Memory B cell (primary cell): ENCODE results near the gene ARL8A.

Experiments
- ATAC-seq: fragments of 150-1000 bp; cut with Tn5 transposase; 2 replicates; pipeline ENCODE4 v1.10.0; 2021; ENCODE audit warnings: low read depth, mild to moderate bottlenecking, moderate library complexity
- DNase-seq, 2 donors: peaks; one replicate each; pipeline ENCODE4 v3.0.0; 2022; ENCODE audit warnings: low spot score in 2 of 2
- H3K27ac Mint-ChIP-seq: one replicate; pipeline ENCODE4 v1.8.0; 2022; ENCODE audit warnings: mild to moderate bottlenecking, moderate library complexity, mixed read lengths
- H3K27me3 Mint-ChIP-seq: one replicate; pipeline ENCODE4 v1.8.0; 2022; ENCODE audit warnings: mixed read lengths
- H3K36me3 Mint-ChIP-seq: one replicate; pipeline ENCODE4 v1.8.0; 2022; ENCODE audit warnings: mild to moderate bottlenecking, mixed read lengths
- H3K4me1 Mint-ChIP-seq: one replicate; pipeline ENCODE4 v1.8.0; 2022; ENCODE audit warnings: mixed read lengths
- H3K4me3 Mint-ChIP-seq: one replicate; pipeline ENCODE4 v1.8.0; 2022; ENCODE audit warnings: mild to moderate bottlenecking, moderate library complexity, mixed read lengths
- H3K9me3 Mint-ChIP-seq: one replicate; pipeline ENCODE4 v1.8.0; 2022; ENCODE audit warnings: mixed read lengths

Gene ARL8A

DNA sequence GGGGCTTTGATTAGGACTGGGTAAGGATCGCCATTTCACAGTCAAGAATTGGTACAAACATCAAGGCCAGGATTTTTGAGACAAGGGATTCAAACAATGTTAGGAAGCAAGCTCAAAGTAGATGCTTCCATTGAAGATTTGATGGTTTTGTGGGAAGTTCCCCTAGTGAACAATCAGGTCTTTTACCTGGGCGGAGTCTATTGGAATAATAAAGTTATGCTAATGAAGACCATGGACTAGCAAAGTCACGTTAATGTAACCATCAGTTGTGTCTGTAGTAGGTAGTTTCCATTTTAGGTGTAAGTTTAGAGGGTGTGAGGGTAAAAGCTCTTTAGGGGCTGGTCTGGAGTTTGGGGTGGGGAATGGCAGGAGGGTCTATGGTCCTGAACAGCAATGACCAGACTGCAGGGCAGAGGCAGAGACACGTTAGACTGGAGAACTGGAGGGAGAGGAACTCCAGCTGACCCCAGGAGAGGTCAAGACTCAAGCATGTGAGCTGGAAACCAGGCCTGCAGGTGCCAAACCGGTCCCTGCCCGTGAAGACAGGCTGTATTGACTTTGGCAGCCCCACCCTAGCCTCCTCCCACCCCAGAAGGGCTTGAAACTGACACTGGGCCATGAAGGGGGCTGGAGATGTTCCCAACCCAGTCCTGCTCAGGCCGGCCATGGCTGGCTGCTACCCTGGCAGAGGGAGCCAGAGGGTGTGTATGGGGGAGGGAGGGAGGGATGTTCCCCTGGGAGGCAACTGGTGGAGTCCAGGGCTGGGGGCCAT, 57.8 kb downstream of the ARL8A start:
- Mint-ChIP-seq H3K4me1 (no peaks in the 10 kb centered on the region), H3K4me3 (no peak overlapping the region), H3K27ac (no peak overlapping the region), H3K36me3 (no peaks in the 10 kb centered on the region), H3K27me3 (peaks cover 19% of the 10 kb centered on the region), H3K9me3 (no peaks in the 10 kb centered on the region)
- ATAC-seq (no peak), DNase-seq (no peak)

DNA sequence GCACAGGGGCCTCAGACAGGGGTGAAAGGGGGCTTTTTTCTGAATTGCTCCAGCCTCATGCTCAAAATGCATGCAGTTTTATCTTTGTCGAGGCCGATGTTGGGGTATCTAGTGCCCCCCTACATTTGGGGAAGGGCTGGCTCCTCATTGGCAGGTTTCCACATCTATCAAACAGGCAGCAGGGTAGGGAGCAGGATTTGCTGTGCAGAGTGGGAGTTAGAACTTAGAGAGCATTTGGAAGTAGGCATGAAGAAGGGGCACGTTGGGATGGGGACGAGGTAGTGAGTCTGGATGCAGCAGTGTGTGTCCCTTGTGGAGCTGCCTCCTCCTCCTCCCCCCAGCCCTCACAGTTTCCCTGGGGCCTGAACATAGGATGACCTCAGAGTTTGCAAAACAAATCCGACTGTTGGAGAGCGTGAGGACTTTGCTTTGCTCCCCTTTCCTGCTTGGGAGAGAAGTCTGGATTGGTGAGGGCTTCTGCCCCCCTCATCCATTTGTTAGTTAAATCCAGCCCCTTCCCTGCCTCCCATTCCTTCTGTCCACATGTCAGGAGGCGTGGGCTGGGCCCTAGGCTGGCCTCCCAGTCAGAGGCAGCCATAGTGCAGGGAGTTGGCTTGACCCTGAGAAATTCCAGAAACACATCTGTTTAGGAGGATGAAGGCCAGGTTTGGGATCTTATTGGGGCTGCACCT, 58.7 kb downstream of the ARL8A start:
- H3K9me3 Mint-ChIP-seq, result no peaks in the 10 kb centered on the region
- H3K27ac Mint-ChIP-seq, result no peak overlapping the region
- H3K4me3 Mint-ChIP-seq, result no peak overlapping the region
- no peaks in the 10 kb centered on the region for H3K36me3 Mint-ChIP-seq
- no peak for DNase-seq
- no peaks in the 10 kb centered on the region for H3K4me1 Mint-ChIP-seq
- no peak for ATAC-seq
- H3K27me3 Mint-ChIP-seq, result peaks cover 12% of the 10 kb centered on the region

DNA sequence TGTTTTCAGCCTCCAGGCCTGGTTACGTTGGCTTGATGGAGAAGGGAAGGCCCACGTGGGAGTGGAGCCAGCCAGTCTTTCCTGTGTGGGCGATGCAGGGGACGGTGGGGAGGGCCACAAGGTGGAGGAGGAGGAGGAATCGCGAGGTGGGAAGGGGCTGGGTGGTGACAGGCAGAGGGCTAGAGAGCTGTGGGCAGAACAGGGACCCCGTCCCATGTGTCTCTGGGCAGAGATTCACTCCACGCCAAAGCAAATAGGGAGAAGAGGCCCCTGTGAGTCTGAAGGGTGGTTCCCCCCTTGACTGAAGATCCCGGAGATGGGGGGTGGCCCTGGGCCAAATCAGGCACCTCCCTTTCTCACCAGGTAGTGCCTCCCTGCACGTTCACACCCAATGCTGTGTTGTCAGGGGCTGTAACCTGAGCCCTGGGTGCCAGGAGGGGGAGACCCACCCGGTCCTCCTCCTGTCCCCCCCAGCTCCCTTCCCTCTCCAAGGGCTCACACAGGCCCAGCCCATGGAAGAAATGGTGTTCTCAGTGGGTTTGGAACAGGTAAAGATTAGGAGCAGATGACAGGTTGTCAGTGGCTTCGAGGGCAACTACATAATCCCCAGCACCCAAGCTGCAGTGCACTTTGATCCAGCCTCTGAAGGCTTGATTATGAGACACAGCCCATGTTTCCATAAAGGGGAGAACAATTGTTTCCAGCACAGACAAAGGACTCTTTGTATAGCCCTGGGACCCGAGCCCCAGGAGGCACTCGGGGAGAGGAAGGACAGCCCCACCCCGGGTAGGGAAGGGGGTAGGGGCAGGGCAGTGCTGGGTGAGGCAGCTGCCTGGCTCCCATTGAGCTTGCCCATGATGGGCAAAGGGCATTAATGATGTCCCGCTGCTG, 59.5 kb downstream of the ARL8A start:
- H3K4me1 Mint-ChIP-seq, result no peaks in the 10 kb centered on the region
- DNase-seq (no peak), ATAC-seq (no peak)
- H3K27me3 Mint-ChIP-seq, result peaks cover 12% of the 10 kb centered on the region
- no peak overlapping the region for H3K27ac Mint-ChIP-seq
- H3K9me3 Mint-ChIP-seq, result no peaks in the 10 kb centered on the region
- H3K4me3 Mint-ChIP-seq, result no peak overlapping the region
- no peaks in the 10 kb centered on the region for H3K36me3 Mint-ChIP-seq
